Right ventricle myocardium superior (tissue), 1 donor: ENCODE data around the gene ITPR2. TPM values are rescaled to one million over a fixed set of nuclear protein-coding genes. Genes with fewer than 3 reads are reported as not detected.

Experiments used
- ATAC-seq: fragments of 200-7000 bp; cut with Tn5 transposase; one replicate; pipeline ENCODE4 v1.9.1; 2020; ENCODE audit warnings: mild to moderate bottlenecking; ENCODE audit not compliant: poor library complexity
- DNase-seq: peaks from one replicate; pipeline ENCODE4 v3.0.0-alpha.2; 2020
- intact Hi-C: fragments of 100-400 bp; cut with DNase I; formaldehyde crosslinking; loops from one replicate; pipeline ENCODE4 v1.11.2; 2022
- total RNA-seq: library from RNA; stranded (reverse); fragmentation: NEBNext Ultra II Directional; extraction: Animal tissue kit (Norgen Biotek cat#: 25700); gene quantifications from one replicate; pipeline ENCODE4 v1.2.1, GENCODE V29; 2021
- donor health status: DM: no; HTN: yes; CAD: no; lungs with severe emphysema.

ITPR2 gene
- total RNA-seq, 1 donor from 2014 or later, result 10.0 TPM

- intact Hi-C loops, result no loop called here
- DNase-seq (no peak), ATAC-seq (no peak)
These were observed 105.4 kb downstream of the ITPR2 start for GRCh38 chr12:26727482-26728204.

- intact Hi-C loops, result no loop called here
- DNase-seq, result no peak
- ATAC-seq, result no peak
These were observed 106.0 kb downstream of the ITPR2 start for GRCh38 chr12:26726956-26727355.

DNA sequence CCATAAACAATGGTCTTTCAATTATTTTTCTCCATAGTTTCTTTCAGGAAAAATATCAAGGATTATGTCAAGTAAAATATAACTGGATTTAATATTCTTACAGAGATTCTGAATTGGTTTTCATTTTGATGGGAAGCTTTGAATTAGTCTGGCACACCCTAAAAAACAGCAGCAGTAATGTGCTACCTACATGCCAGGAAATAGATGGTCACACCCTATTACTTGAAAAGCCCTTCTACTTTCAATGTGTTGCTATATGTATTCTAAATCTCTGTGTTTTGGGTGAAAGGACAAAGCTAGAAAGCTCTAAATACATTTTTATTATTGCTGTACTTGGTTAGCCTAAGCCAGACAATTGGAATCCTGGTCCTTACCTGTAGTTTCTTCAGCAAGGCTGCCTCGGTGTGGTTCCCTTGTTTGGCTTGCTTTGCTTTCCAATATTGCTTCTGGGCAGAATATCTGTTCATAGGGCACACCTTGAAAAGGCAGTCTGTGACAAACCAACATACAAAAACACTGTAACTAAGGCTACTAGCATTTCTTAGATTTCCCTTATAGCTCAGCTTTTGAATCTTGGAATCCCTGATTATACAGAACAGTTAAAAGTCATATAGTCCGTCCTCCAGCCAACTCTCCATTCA, 107.6 kb downstream of the ITPR2 start:
- intact Hi-C loops, result no loop called here
- ATAC-seq, result no peak
- no peak for DNase-seq

DNA sequence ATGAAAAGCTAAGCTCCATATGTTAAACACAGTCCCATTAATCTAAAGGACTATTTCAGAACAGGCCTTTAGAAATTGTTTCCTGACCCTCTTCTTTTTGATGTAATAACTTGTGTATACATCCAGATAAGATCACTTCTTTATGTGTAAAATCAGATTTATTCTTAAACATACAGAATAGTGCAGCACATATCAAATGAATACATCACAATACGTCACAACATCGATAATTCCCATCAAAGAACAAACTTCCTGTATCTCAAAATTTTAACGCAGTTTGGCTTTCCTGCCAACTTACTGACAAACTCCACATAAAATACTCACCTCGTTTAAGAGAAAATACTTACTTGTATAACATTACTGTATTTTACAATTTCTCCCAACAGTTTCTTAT, 108.7 kb downstream of the ITPR2 start:
- intact Hi-C loops, result no loop called here
- no peak for ATAC-seq
- DNase-seq, result no peak

- DNase-seq (no peak), ATAC-seq (peak; percentile 92)
- intact Hi-C loops, result no loop called here
These were observed 109.3 kb downstream of the ITPR2 start for GRCh38 chr12:26723379-26724308.

GRCh38 chr12:26721800-26722199, 111.2 kb downstream of the ITPR2 start:
- ATAC-seq, result no peak
- no peak for DNase-seq
- intact Hi-C loops, result no loop called here

DNA sequence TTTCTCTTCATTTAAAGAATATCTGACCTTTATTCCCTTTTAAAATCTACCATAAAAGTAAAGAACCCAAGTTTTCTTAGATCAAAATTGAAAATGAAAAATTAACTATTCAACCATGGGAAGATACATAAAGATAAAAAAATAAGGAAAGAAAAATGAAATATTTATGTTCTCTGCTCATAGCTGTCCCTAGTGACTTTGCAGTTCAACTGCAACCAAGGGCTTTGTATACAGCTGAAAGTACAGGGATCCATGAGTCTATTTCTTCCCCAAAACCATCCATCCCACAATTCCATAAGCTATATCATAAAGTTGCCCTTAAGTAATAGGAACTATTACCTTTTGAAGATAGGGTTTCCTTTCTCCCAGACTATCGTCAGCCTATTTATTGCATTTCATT, 113.1 kb downstream of the ITPR2 start:
- ATAC-seq (no peak), DNase-seq (no peak)
- intact Hi-C loops, result no loop called here

DNA sequence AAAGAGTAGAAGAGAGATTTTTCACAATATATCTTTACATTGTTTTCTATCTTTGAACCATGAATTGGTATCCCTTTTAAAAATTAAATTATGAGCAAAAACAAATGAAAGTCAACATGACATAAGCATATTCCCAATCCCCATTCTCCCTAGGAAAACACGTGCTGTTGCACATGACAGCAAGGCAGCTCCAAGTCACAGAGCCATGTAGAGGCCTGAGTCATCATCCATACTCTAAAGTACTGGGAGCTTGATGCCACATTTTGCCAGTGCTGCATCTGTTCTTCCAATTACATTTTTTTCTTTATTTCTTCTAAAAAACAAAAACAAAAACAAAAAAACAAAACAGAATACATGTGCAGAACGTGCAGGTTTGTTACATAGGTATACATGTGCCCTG, 115.2 kb downstream of the ITPR2 start:
- ATAC-seq, result no peak
- DNase-seq, result no peak
- intact Hi-C loops, result no loop called here

- ATAC-seq (no peak), DNase-seq (no peak)
- intact Hi-C loops, result no loop called here
These were observed 117.8 kb downstream of the ITPR2 start for GRCh38 chr12:26715232-26715631.

GRCh38 chr12:26713885-26714383, 119.1 kb downstream of the ITPR2 start:
- no peak for ATAC-seq
- intact Hi-C loops, result no loop called here

DNA sequence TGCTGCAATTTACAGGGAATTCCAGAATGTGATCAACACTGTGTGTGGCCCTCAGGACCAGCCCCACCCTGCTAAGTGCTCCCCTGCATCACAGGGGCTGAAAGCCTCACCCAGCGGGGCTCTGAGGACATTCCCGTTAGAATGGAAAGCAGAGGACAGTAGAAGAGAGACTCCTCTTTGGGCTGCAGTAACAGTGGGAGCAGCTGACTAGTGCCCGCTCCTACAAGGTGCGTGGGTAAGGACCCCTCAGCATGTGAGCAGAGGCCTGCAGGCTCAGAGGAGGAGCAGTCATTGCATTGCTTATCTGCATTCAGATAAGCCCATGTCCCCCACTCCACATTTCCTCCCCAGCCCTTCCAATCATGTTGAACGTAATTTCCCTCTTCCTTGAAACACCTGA, 120.1 kb downstream of the ITPR2 start:
- no peak for ATAC-seq
- DNase-seq, result no peak
- intact Hi-C loops, result no loop called here

More at GRCh38 chr12:26713885-26714383, 119.1 kb downstream of the ITPR2 start:
- no peak for DNase-seq

DNA sequence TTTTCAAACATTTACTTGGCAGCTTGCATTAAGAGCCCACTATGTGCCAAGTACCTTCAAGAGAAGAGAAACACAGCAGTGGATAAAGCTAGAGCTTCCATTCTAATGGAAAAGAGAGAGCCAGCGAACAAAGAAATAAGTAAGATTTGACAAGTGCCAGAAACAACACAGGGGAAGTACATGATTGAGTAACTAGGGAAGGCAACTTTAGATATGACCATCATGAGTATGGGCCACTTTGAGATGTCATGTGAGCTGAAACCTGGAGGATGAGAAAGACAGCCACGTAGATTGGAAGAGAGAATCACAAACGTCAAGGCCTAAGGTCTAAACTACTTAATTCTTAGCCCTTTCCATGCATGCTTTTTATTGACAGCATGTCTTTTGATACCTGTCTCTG, 121.4 kb downstream of the ITPR2 start:
- ATAC-seq, result no peak
- intact Hi-C loops, result no loop called here
- DNase-seq, result no peak

GRCh38 chr12:26711072-26711471, 121.9 kb downstream of the ITPR2 start:
- no peak for DNase-seq
- intact Hi-C loops, result no loop called here
- ATAC-seq, result no peak

DNA sequence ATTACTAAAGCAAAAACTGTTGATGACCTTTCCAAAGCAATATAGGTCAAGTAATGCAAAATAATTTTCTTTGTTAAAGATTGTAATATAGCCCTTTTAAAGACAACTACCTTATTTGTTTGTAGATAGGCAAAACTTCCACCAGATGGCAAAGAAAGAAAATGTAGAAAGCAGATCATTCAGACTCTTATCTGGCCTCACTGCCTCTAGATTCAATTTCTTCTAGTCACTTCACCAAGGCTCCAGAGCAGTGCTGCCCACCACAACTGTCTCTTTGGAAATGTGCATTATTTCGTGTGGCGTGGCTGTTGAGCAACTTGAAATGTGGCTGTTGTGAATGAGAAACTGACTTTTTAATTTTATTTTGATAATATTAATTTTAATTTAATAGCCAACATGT, 127.1 kb downstream of the ITPR2 start:
- ATAC-seq (no peak), DNase-seq (no peak)
- intact Hi-C loops, result no loop called here

DNA sequence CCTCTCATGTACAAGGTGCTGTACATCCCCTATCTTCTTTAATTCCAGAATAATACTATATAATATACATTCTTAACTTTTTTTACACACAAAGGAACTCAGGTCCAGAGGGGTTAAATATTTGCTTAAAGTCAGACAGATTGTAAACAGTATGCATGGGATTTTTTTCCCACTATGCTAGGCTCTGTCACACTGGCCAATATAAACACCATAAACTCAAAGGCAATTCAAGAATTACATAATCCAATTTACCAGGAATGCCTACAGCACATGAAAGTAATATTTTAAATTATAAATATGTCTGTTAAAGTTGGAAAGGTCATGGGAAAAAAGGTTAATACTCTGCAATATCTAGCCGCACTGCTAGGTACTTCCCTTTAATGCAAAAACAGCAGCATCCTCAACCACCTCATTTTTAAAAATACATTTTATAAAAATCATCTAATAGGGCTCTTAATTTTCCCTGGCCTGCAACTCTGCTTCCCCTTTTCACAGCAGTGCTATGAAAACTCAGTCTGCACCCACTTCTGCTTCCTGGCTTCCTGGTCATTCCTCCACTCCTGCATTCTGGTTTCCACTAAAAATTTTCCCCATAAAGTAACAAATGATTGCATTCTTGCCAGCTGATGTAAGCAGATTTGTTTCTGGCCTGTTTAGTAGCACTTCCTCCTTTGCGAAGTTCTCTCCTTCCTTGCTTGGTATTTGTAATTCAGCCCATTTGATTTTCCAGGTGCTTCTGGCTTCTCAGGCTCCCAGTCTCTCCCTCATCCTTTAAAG, 128.1 kb downstream of the ITPR2 start:
- ATAC-seq, result peak; percentile 41
- intact Hi-C loops, result no loop called here
- no peak for DNase-seq

GRCh38 chr12:26704214-26704613, 128.8 kb downstream of the ITPR2 start:
- no peak for DNase-seq
- intact Hi-C loops, result no loop called here
- ATAC-seq, result peak; percentile 75

- ATAC-seq (no peak), DNase-seq (no peak)
- intact Hi-C loops, result no loop called here
These were observed 130.3 kb downstream of the ITPR2 start for GRCh38 chr12:26702741-26703140.

GRCh38 chr12:26701604-26702215, 131.3 kb downstream of the ITPR2 start:
- ATAC-seq (no peak), DNase-seq (no peak)
- intact Hi-C loops, result no loop called here
